ENCODE measurements around the gene ZSCAN12. TPM values are rescaled to one million over a fixed set of nuclear protein-coding genes. Genes with fewer than 3 reads are reported as not detected.

Gene ZSCAN12
- total RNA-seq, 2 donors from 2014 or later = 5.9 to 10.2 TPM

GRCh38 chr6:28345201-28345600, 54.3 kb downstream of the ZSCAN12 start:
- intact Hi-C loops (cut with DNase I) = no loop called here
- Histone ChIP-seq H3K27ac (no peak overlapping the region), H3K36me3 (no peaks in the 10 kb centered on the region), H3K4me1 (replicated peaks) (no peaks in the 10 kb centered on the region), H3K27me3 (replicated peaks; ENCODE audit: insufficient read depth) (no peaks in the 10 kb centered on the region), H3K9me3 (no peaks in the 10 kb centered on the region), H3K4me3 (no peak overlapping the region)
- TF ChIP-seq POLR2A (IDR thresholded peaks at IDR 0.05) = no peak
- TF ChIP-seq CTCF (IDR thresholded peaks at IDR 0.05) = no peak
- TF ChIP-seq POLR2AphosphoS5 (IDR thresholded peaks at IDR 0.05) = no peak
- no peak for DNase-seq (ENCODE audit: low spot score)
- WGBS = 93% methylated on average over 1 of the region's 1 CpG

GRCh38 chr6:28343898-28344677, 55.5 kb downstream of the ZSCAN12 start:
- intact Hi-C loops (cut with DNase I) = no loop called here

DNA sequence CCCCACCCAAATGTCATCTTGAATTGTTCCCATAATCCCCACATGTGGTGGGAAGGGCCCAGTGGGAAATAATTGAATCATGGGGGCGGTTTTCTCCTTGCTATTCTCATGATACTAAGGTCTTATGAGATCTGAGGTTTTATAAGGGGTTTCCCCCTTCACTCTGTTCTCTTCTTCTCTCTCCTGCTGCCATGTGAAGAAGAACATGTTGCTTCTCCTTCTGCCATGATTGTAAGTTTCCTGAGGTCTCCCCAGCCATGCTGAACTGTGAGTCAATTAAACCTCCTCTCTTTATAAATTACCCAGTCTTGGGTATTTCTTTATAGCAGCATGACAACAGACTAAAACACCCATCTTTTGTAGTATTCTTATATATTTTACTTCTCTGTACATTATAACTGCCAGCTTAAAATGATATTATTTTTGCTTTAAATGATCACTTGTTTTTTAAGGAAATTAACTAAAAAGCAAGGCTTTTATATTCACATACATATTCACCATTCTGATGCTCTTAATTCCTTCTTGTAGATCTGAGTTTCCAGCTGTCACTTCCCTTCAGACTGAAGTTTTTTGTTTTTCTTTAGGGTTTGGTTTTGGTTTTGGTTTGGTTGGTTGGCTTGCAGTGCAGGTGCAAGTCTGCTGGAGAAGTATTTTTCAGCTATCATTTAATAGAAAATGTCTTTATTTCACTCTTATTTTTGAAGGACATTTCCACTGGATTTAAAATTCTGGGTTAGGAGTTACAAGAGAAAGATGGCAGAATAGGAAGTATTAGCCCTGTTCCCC, 59.0 kb downstream of the ZSCAN12 start:
- WGBS = 93% methylated on average over 1 of the region's 1 CpG
- Histone ChIP-seq H3K4me3 (no peak overlapping the region), H3K9me3 (no peaks in the 10 kb centered on the region), H3K27ac (no peak overlapping the region), H3K36me3 (no peaks in the 10 kb centered on the region), H3K4me1 (replicated peaks) (no peaks in the 10 kb centered on the region), H3K27me3 (replicated peaks; ENCODE audit: insufficient read depth) (no peaks in the 10 kb centered on the region)
- DNase-seq (ENCODE audit: low spot score) = no peak
- intact Hi-C loops (cut with DNase I) = no loop called here
- TF ChIP-seq POLR2AphosphoS5 (IDR thresholded peaks at IDR 0.05) = no peak
- no peak for TF ChIP-seq POLR2A (IDR thresholded peaks at IDR 0.05)
- TF ChIP-seq CTCF (IDR thresholded peaks at IDR 0.05) = no peak

More at GRCh38 chr6:28343898-28344677, 55.5 kb downstream of the ZSCAN12 start:
- no peak for TF ChIP-seq POLR2AphosphoS5 (IDR thresholded peaks at IDR 0.05)
- TF ChIP-seq CTCF (IDR thresholded peaks at IDR 0.05) = no peak
- no peak for TF ChIP-seq POLR2A (IDR thresholded peaks at IDR 0.05)
- 63% methylated on average over 1 of the region's 1 CpG for WGBS
- Histone ChIP-seq H3K27ac (no peak overlapping the region), H3K36me3 (no peaks in the 10 kb centered on the region), H3K4me3 (no peak overlapping the region), H3K9me3 (no peaks in the 10 kb centered on the region), H3K27me3 (replicated peaks; ENCODE audit: insufficient read depth) (no peaks in the 10 kb centered on the region), H3K4me1 (replicated peaks) (no peaks in the 10 kb centered on the region)
- DNase-seq (ENCODE audit: low spot score) = no peak

DNA sequence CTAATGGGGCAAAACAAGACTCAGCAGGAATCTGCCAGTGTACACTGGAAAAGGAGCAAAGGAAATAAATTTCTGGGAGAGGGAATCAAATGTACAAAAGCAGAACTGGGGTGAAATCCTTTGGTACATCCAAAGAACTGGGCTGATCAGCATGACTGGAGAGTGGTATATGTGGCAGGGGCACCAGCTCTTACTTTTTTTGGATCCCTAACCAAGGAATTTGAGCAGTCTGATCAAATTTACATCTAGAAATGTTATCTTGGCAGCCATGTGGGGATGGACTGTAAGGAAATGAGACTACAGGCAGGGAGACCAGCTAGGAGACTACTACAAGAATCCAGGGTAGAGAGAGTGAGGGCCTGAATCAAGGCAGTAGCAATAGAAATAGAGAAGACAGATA, 62.4 kb downstream of the ZSCAN12 start:
- TF ChIP-seq CTCF (IDR thresholded peaks at IDR 0.05) = no peak
- TF ChIP-seq POLR2AphosphoS5 (IDR thresholded peaks at IDR 0.05) = no peak
- TF ChIP-seq POLR2A (IDR thresholded peaks at IDR 0.05) = no peak
- H3K4me3 ChIP-seq = no peak overlapping the region
- no peak for DNase-seq (ENCODE audit: low spot score)
- H3K27ac ChIP-seq = peak overlapping the region; percentile 97 to 99
- no peaks in the 10 kb centered on the region for H3K4me1 ChIP-seq (replicated peaks)
- no peaks in the 10 kb centered on the region for H3K9me3 ChIP-seq
- H3K27me3 ChIP-seq (replicated peaks; ENCODE audit: insufficient read depth) = no peaks in the 10 kb centered on the region
- intact Hi-C loops (cut with DNase I) = loop anchor here (5.0 kb wide), 2 partner anchors 70 to 200 kb away; partner anchors contain the start of gene ZSCAN26
- H3K36me3 ChIP-seq = no peaks in the 10 kb centered on the region
